IMR-90 (cell line): ENCODE data around the gene SERTAD4. TPM values are rescaled to one million over a fixed set of nuclear protein-coding genes. Genes with fewer than 3 reads are reported as not detected.

Experiments used
- ATAC-seq: fragments of 200-7000 bp; cut with Tn5 transposase; 2 replicates; pipeline ENCODE4 v1.9.1; 2020; ENCODE audit warnings: low read depth, mild to moderate bottlenecking, moderate library complexity
- BruUV-seq: library from RNA; stranded (reverse); fragments of 400-500 nt; replicated peaks from 2 replicates; lab custom pipeline; 2021; lab: Mats Ljungman, UMichigan
- CTCF ChIA-PET: fragments of 300-600 bp; formaldehyde crosslinking; extraction: SDS; loops from one replicate; lab custom pipeline; 2021; ENCODE audit warnings: antibody characterized with exemption; lab: Yijun Ruan, JAX
- POLR2A ChIA-PET: fragments of 300-600 bp; sonication (Branson Sonifier 250); formaldehyde crosslinking; loops from one replicate; lab custom pipeline; 2022; ENCODE audit warnings: antibody characterized with exemption; ENCODE audit not compliant: unreplicated experiment; lab: Charles Lee
- DNase-seq: peaks from one replicate; pipeline ENCODE4 v3.0.0; 2013
- H2AFZ ChIP-seq: replicated peaks from 2 replicates; pipeline ENCODE3; 2013; ENCODE audit warnings: low read length, mild to moderate bottlenecking; ENCODE audit not compliant: poor library complexity
- H2AK5ac ChIP-seq: 2 replicates; pipeline ENCODE4 v1.6.1; 2013; ENCODE audit warnings: low read depth, low read length, inconsistent platforms
- H2AK9ac ChIP-seq: replicated peaks from 2 replicates; pipeline ENCODE3; 2013; ENCODE audit warnings: mild to moderate bottlenecking, low read depth, low read length, moderate library complexity; ENCODE audit not compliant: poor library complexity
- H2BK120ac ChIP-seq: 2 replicates; pipeline ENCODE4 v1.6.1; 2013; ENCODE audit warnings: low read depth, low read length, inconsistent platforms
- H2BK15ac ChIP-seq: 3 replicates; pipeline ENCODE4 v1.6.1; 2013; ENCODE audit warnings: low read depth, low read length, inconsistent platforms
- H2BK20ac ChIP-seq: 2 replicates; pipeline ENCODE4 v1.6.1; 2013; ENCODE audit warnings: low read depth, mild to moderate bottlenecking, inconsistent platforms, low read length, moderate library complexity
- H2BK5ac ChIP-seq: 2 replicates; pipeline ENCODE4 v1.6.1; 2013; ENCODE audit warnings: mild to moderate bottlenecking, low read depth, low read length, inconsistent platforms; ENCODE audit not compliant: poor library complexity, severe bottlenecking
- H3K14ac ChIP-seq: replicated peaks from 2 replicates; pipeline ENCODE4 v1.6.1; 2013; ENCODE audit warnings: low read depth, low read length, inconsistent platforms
- H3K18ac ChIP-seq: 2 replicates; pipeline ENCODE4 v1.6.1; 2013; ENCODE audit warnings: low read depth, low read length, control low read depth
- H3K23ac ChIP-seq: 2 replicates; pipeline ENCODE4 v1.6.1; 2013; ENCODE audit warnings: low read depth, low read length, inconsistent platforms
- H3K27ac ChIP-seq: 2 replicates; pipeline ENCODE4 v1.5.1; 2013; ENCODE audit warnings: mild to moderate bottlenecking, control low read depth, low read length; ENCODE audit not compliant: insufficient read depth
- H3K27me3 ChIP-seq: 2 replicates; pipeline ENCODE4 v1.6.1; 2013; ENCODE audit warnings: low read length; ENCODE audit not compliant: control insufficient read depth, insufficient read depth
- H3K36me3 ChIP-seq: 2 replicates; pipeline ENCODE4 v1.6.1; 2013; ENCODE audit warnings: low read length, mixed read lengths; ENCODE audit not compliant: control insufficient read depth, insufficient read depth
- H3K4ac ChIP-seq: 2 replicates; pipeline ENCODE4 v1.6.1; 2013; ENCODE audit warnings: low read depth, low read length, inconsistent platforms
- H3K4me1 ChIP-seq: 2 replicates; pipeline ENCODE4 v1.6.1; 2013; ENCODE audit warnings: low read length, mixed read lengths; ENCODE audit not compliant: control insufficient read depth, insufficient read depth
- H3K4me2 ChIP-seq: 2 replicates; pipeline ENCODE4 v1.6.1; 2013; ENCODE audit warnings: low read depth, mild to moderate bottlenecking, control low read depth, low read length, moderate library complexity
- H3K4me3 ChIP-seq: 2 replicates; pipeline ENCODE4 v1.5.1; 2013; ENCODE audit warnings: low read depth, mild to moderate bottlenecking, control low read depth, low read length, moderate library complexity; ENCODE audit not compliant: insufficient read depth
- H3K56ac ChIP-seq: 2 replicates; pipeline ENCODE4 v1.6.1; 2013; ENCODE audit warnings: low read length, inconsistent platforms; ENCODE audit not compliant: insufficient read depth; ENCODE audit errors: extremely low read depth
- H3K79me1 ChIP-seq, 2 experiments: 2 replicates each; pipeline ENCODE4 v1.6.1; 2013; ENCODE audit warnings: low read length in 2 of 2, inconsistent platforms in 1 of 2, low read depth in 1 of 2
- H3K9ac ChIP-seq: 2 replicates; pipeline ENCODE4 v1.6.1; 2013; ENCODE audit warnings: low read depth, low read length, control low read depth
- H3K9me1 ChIP-seq: 2 replicates; pipeline ENCODE4 v1.6.1; 2013; ENCODE audit warnings: low read length, inconsistent platforms; ENCODE audit not compliant: insufficient read depth
- H3K9me3 ChIP-seq: 2 replicates; pipeline ENCODE4 v1.6.1; 2013; ENCODE audit warnings: low read length; ENCODE audit not compliant: control insufficient read depth, insufficient read depth
- H4K20me1 ChIP-seq: 2 replicates; pipeline ENCODE4 v1.6.1; 2013; ENCODE audit warnings: low read length, inconsistent platforms; ENCODE audit not compliant: insufficient read depth
- H4K5ac ChIP-seq: 2 replicates; pipeline ENCODE4 v1.6.1; 2013; ENCODE audit warnings: mild to moderate bottlenecking, low read depth, low read length, control low read depth
- H4K8ac ChIP-seq, 2 experiments: 2 replicates each; pipeline ENCODE4 v1.6.1; 2013; ENCODE audit warnings: low read depth in 2 of 2, low read length in 2 of 2, control low read depth in 1 of 2, inconsistent platforms in 1 of 2
- H4K91ac ChIP-seq: 2 replicates; pipeline ENCODE4 v1.6.1; 2013; ENCODE audit warnings: low read depth, low read length, inconsistent platforms; ENCODE audit not compliant: insufficient read depth
- CEBPB ChIP-seq: IDR thresholded peaks from 2 replicates; pipeline ENCODE4 v1.6.1; 2012; ENCODE audit warnings: low read depth, low read length, improper control_type of control experiment
- CHD1 ChIP-seq: IDR thresholded peaks from 2 replicates; pipeline ENCODE4 v1.6.1; 2012; ENCODE audit warnings: low read depth, low read length, improper control_type of control experiment
- CTCF ChIP-seq: conservative IDR thresholded peaks from 2 replicates; pipeline ENCODE4 v1.5.1; 2012; ENCODE audit warnings: mild to moderate bottlenecking, low read depth, low read length, improper control_type of control experiment
- FOS ChIP-seq: fragments of 150-350 bp; IDR thresholded peaks from 2 replicates; pipeline ENCODE4 v1.6.1; 2016; ENCODE audit warnings: low read depth, low read length
- MAFK ChIP-seq: IDR thresholded peaks from 2 replicates; pipeline ENCODE4 v1.6.1; 2012; ENCODE audit warnings: low read depth, low read length, improper control_type of control experiment
- MAZ ChIP-seq: IDR thresholded peaks from 2 replicates; pipeline ENCODE4 v1.6.1; 2012; ENCODE audit warnings: low read depth, mild to moderate bottlenecking, low read length, improper control_type of control experiment, moderate library complexity, borderline replicate concordance
- POLR2A ChIP-seq: IDR thresholded peaks from 2 replicates; pipeline ENCODE4 v1.6.1; 2012; ENCODE audit warnings: mild to moderate bottlenecking, low read depth, low read length
- RAD21 ChIP-seq: IDR thresholded peaks from 2 replicates; pipeline ENCODE4 v1.6.1; 2012; ENCODE audit warnings: low read length, improper control_type of control experiment
- RCOR1 ChIP-seq: IDR thresholded peaks from 2 replicates; pipeline ENCODE4 v1.6.1; 2012; ENCODE audit warnings: mild to moderate bottlenecking, low read length, improper control_type of control experiment; ENCODE audit not compliant: insufficient replicate concordance
- USF2 ChIP-seq: fragments of 150-350 bp; IDR thresholded peaks from 2 replicates; pipeline ENCODE4 v1.6.1; 2017; ENCODE audit warnings: mild to moderate bottlenecking, antibody characterized with exemption, low read length, low read depth
- WGBS, 2 experiments: methylation state at CpG; one replicate each; pipeline versions ENCODE4 v1.1.5 to v1.1.7; 2013; ENCODE audit warnings: missing lambda C conversion rate in 2 of 2; ENCODE audit not compliant: insufficient read length in 1 of 2; ENCODE audit errors: extremely low coverage in 2 of 2; 5-methylcytosine and 5-hydroxymethylcytosine counted together
- dilution Hi-C: fragments of 300-500 bp; cut with HindIII; formaldehyde crosslinking; loops from one replicate; pipeline ENCODE4 v1.14.3; 2018; ENCODE audit warnings: low sequenced_read_pairs; ENCODE audit not compliant: unreplicated experiment
- in situ Hi-C: fragments of 300-500 bp; cut with MboI; formaldehyde crosslinking; loops from 3 replicates; pipeline ENCODE4 v1.14.3; 2019; ENCODE audit warnings: low sequenced_read_pairs, inconsistent platforms, mixed read lengths
- intact Hi-C: fragments of 100-400 bp; cut with micrococcal nuclease; formaldehyde crosslinking; loops from 2 replicates; pipeline ENCODE4 v1.10.0; 2022
- polyA plus RNA-seq, 3 experiments: library from polyadenylated mRNA; depleted of rRNA; stranded (reverse); fragments of >200 nt; gene quantifications; 2 replicates each; pipeline ENCODE4 v1.2.3, GENCODE V29; 2012; ENCODE audit warnings: low replicate concordance in 1 of 3
- total RNA-seq: library from RNA; depleted of rRNA; stranded (reverse); fragments of >200 nt; gene quantifications from 2 replicates; pipeline ENCODE4 v1.2.3, GENCODE V29; 2012

The SERTAD4 gene
- total and polyA plus RNA-seq, 2 of the 4 experiments (the other 2 are of a cell fraction), result under 0.01 to 0.22 TPM

- no peak overlapping the region for H3K56ac ChIP-seq
- peaks cover 23% of the 10 kb centered on the region for H3K27me3 ChIP-seq
- H3K9me3 ChIP-seq, result no peaks in the 10 kb centered on the region
- no peak overlapping the region for H4K91ac ChIP-seq
- H3K79me1 ChIP-seq, result no peaks in the 10 kb centered on the region
- H4K8ac ChIP-seq, result no peak overlapping the region
- BruUV-seq, result no TSS peak
- H2AFZ ChIP-seq, result no peak overlapping the region
- intact Hi-C loops (no loop called here), dilution Hi-C loops (no loop called here), in situ Hi-C loops (no loop called here)
- H4K5ac ChIP-seq, result no peak overlapping the region
- H2BK5ac ChIP-seq, result no peak overlapping the region
- H3K4me1 ChIP-seq, result 0 out of 2 replicates have a peak, but pooled peaks cover 1% of the 10 kb centered on the region
- H2BK20ac ChIP-seq, result no peak overlapping the region
- ChIA-PET CTCF (no interaction called here), POLR2A (no interaction called here)
- H3K4me3 ChIP-seq, result no peak overlapping the region
- no peak overlapping the region for H2AK9ac ChIP-seq
- H3K4ac ChIP-seq, result no peak overlapping the region
- H4K20me1 ChIP-seq, result no peaks in the 10 kb centered on the region
- no peak overlapping the region for H2AK5ac ChIP-seq
- H3K14ac ChIP-seq, result no peak overlapping the region
- WGBS, 2 experiments, result no CpG with 5 or more reads among the region's 4 CpGs
- H3K4me2 ChIP-seq, result no peak overlapping the region
- H3K9ac ChIP-seq, result no peak overlapping the region
- H2BK15ac ChIP-seq, result no peak overlapping the region
- H2BK120ac ChIP-seq, result no peak overlapping the region
- no peak overlapping the region for H3K18ac ChIP-seq
- DNase-seq (no peak), ATAC-seq (no peak)
- H3K9me1 ChIP-seq, result no peaks in the 10 kb centered on the region
- no peak overlapping the region for H3K27ac ChIP-seq
- no peak for TF ChIP-seq POLR2A
- no peak for TF ChIP-seq RAD21
- TF ChIP-seq CEBPB, result no peak
- no peak for TF ChIP-seq RCOR1
- no peak for TF ChIP-seq FOS
- no peak for TF ChIP-seq USF2
- TF ChIP-seq CHD1, result no peak
- TF ChIP-seq MAZ, result no peak
- TF ChIP-seq CTCF, result no peak
- TF ChIP-seq MAFK, result no peak
- H3K23ac ChIP-seq, result no peak overlapping the region
- no peaks in the 10 kb centered on the region for H3K36me3 ChIP-seq
Observed at GRCh38 chr1:210289248-210289647, 56.7 kb downstream of the SERTAD4 start.
